NCI-H748 (cell line): ENCODE measurements around the gene CCN5.
"Not testable (repeated sequence)": the region's sequence is repeated elsewhere in the genome, so short reads cannot be mapped to it uniquely, and the experiment has no call there.

Source experiments
- DNase-seq: peaks from one replicate; lab custom pipeline; 2025; ENCODE audit not compliant: unreplicated experiment; lab: John Stamatoyannopoulos, UW

CCN5 gene

GRCh38 chr20:44714701-44715498, at the start of gene CCN5:
Gene CCN5, plus strand, starts transcription at chr20:44715369. Its CDS starts 22 bp downstream, at chr20:44715391.
- DNase-seq = peak; percentile 7

- DNase-seq = no peak
These were observed 49.1 kb upstream of the CCN5 start for GRCh38 chr20:44666066-44666465.

- DNase-seq = not testable (repeated sequence)
These were observed 44.3 kb upstream of the CCN5 start for GRCh38 chr20:44670851-44671250.

- not testable (repeated sequence) for DNase-seq
These were observed 43.6 kb upstream of the CCN5 start for GRCh38 chr20:44671541-44671940.

- DNase-seq = not testable (repeated sequence)
These were observed 42.8 kb upstream of the CCN5 start for GRCh38 chr20:44672318-44672902.

GRCh38 chr20:44678242-44678641, 36.9 kb upstream of the CCN5 start:
- no peak for DNase-seq

GRCh38 chr20:44678990-44679611, 36.1 kb upstream of the CCN5 start:
- DNase-seq = no peak

- DNase-seq = no peak
These were observed 33.2 kb upstream of the CCN5 start for GRCh38 chr20:44681796-44682566.

GRCh38 chr20:44683263-44684046, 31.7 kb upstream of the CCN5 start:
- peak; percentile 64 for DNase-seq

- DNase-seq = no peak
These were observed 30.9 kb upstream of the CCN5 start for GRCh38 chr20:44684047-44684967.

- no peak for DNase-seq
These were observed 28.2 kb upstream of the CCN5 start for GRCh38 chr20:44686934-44687333.

- no peak for DNase-seq
These were observed 27.0 kb upstream of the CCN5 start for GRCh38 chr20:44688053-44688625.

GRCh38 chr20:44689809-44690208, 25.4 kb upstream of the CCN5 start:
- no peak for DNase-seq

GRCh38 chr20:44690781-44691423, 24.3 kb upstream of the CCN5 start:
- no peak for DNase-seq

- no peak for DNase-seq
These were observed 23.4 kb upstream of the CCN5 start for GRCh38 chr20:44691424-44692423.

GRCh38 chr20:44692932-44693480, 22.2 kb upstream of the CCN5 start:
- no peak for DNase-seq

- DNase-seq = no peak
These were observed 21.5 kb upstream of the CCN5 start for GRCh38 chr20:44693627-44694026.
